Tibial nerve (tissue), 4 donors: ENCODE data around the gene MALRD1. TPM values are rescaled to one million over a fixed set of nuclear protein-coding genes. Genes with fewer than 3 reads are reported as not detected.

Source experiments
- DNase-seq, 2 donors: peaks; one replicate each; pipeline ENCODE4 v3.0.0-alpha.2; 2019; ENCODE audit warnings: low spot score in 2 of 2
- H3K27ac ChIP-seq, 4 donors: fragments of 200-600 bp; sonication (generic) in 3 of 4; one replicate each; pipeline ENCODE4 v1.5.1; 2017 to 2019; ENCODE audit warnings: mild to moderate bottlenecking in 1 of 4
- H3K27me3 ChIP-seq, 2 donors: fragments of 200-600 bp; sonication (generic) in 1 of 2; one replicate each; pipeline versions ENCODE4 v1.5.1 to v1.6.0; 2017 to 2019
- H3K36me3 ChIP-seq, 3 donors: fragments of 200-600 bp; sonication (generic); one replicate each; pipeline ENCODE4 v1.5.1; 2018 to 2019
- H3K4me1 ChIP-seq, 4 donors: fragments of 200-600 bp; sonication (generic) in 3 of 4; one replicate each; pipeline ENCODE4 v1.5.1; 2017 to 2019
- H3K4me3 ChIP-seq, 4 donors: fragments of 200-600 bp; sonication (generic) in 3 of 4; one replicate each; pipeline ENCODE4 v1.5.1; 2017 to 2019; ENCODE audit warnings: mild to moderate bottlenecking in 1 of 4, moderate library complexity in 1 of 4
- H3K9me3 ChIP-seq, 4 donors: fragments of 200-600 bp; sonication (generic) in 3 of 4; one replicate each; pipeline ENCODE4 v1.5.1; 2017 to 2019
- CTCF ChIP-seq, 5 experiments: fragments of 200-600 bp in 3 of 5; fragments of 450-650 bp in 2 of 5; sonication (generic) in 3 of 5; IDR thresholded peaks; one replicate each; pipeline ENCODE4 v1.5.1; 2016 to 2019; ENCODE audit warnings: antibody characterized with exemption in 5 of 5, mild to moderate bottlenecking in 3 of 5, moderate library complexity in 2 of 5
- EP300 ChIP-seq, 2 donors: sonication (generic); formaldehyde crosslinking; IDR thresholded peaks; one replicate each; pipeline ENCODE4 v1.6.1; 2017; ENCODE audit warnings: antibody characterized with exemption in 2 of 2, mild to moderate bottlenecking in 1 of 2
- POLR2A ChIP-seq, 2 donors: fragments of 450-650 bp; IDR thresholded peaks; one replicate each; pipeline ENCODE4 v1.6.1; 2017; ENCODE audit warnings: antibody characterized with exemption in 2 of 2, mild to moderate bottlenecking in 2 of 2, moderate library complexity in 2 of 2
- WGBS, 2 donors: methylation state at CpG; one replicate each; pipeline ENCODE4 v1.1.5; 2018; 5-methylcytosine and 5-hydroxymethylcytosine counted together
- total RNA-seq, 4 donors: library from RNA; depleted of rRNA; stranded (reverse); fragments of >200 nt; gene quantifications; one replicate each; pipeline ENCODE4 v1.1.0, GENCODE V29; 2016

The MALRD1 gene
- total RNA-seq, 4 donors from 2014 or later = 1.3 to 5.4 (median 3.6) TPM; not detected in 1

- Histone ChIP-seq H3K4me3 (no peak overlapping the region), H3K4me1 (peaks cover 0 to 14% (median 2%) of the 10 kb centered on the region in 4 donors), H3K27ac (no peak overlapping the region), H3K27me3 (no peaks in the 10 kb centered on the region), H3K36me3 (no peaks in the 10 kb centered on the region), H3K9me3 (no peaks in the 10 kb centered on the region)
- TF ChIP-seq POLR2A (IDR thresholded peaks at IDR 0.05) = no peak
- no peak for TF ChIP-seq EP300 (IDR thresholded peaks at IDR 0.05)
- TF ChIP-seq CTCF (IDR thresholded peaks at IDR 0.05) = no peak
- DNase-seq = no peak
- 90 to 91% methylated on average over 6 of the region's 6 CpGs for WGBS, 2 donors
These were observed 530.0 kb downstream of the MALRD1 start for GRCh38 chr10:19578571-19578970.

GRCh38 chr10:19579761-19580545 is 531.4 kb downstream of the MALRD1 start:
- Histone ChIP-seq H3K27me3 (no peaks in the 10 kb centered on the region), H3K27ac (no peak overlapping the region), H3K36me3 (no peaks in the 10 kb centered on the region), H3K4me1 (peaks cover 0 to 14% (median 2%) of the 10 kb centered on the region in 4 donors), H3K9me3 (no peaks in the 10 kb centered on the region), H3K4me3 (no peak overlapping the region)
- no peak for TF ChIP-seq EP300 (IDR thresholded peaks at IDR 0.05)
- TF ChIP-seq CTCF (IDR thresholded peaks at IDR 0.05) = no peak
- no peak for TF ChIP-seq POLR2A (IDR thresholded peaks at IDR 0.05)
- WGBS, 2 donors = 75 to 78% methylated on average over 7 of the region's 7 CpGs
- DNase-seq = no peak

- peaks cover 0 to 5% (median 0%) of the 10 kb centered on the region in 4 donors for H3K9me3 ChIP-seq
- H3K27me3 ChIP-seq = no peaks in the 10 kb centered on the region
- TF ChIP-seq CTCF (IDR thresholded peaks at IDR 0.05) = no peak
- TF ChIP-seq EP300 (IDR thresholded peaks at IDR 0.05) = no peak
- TF ChIP-seq POLR2A (IDR thresholded peaks at IDR 0.05) = no peak
- WGBS, 2 donors = 67 to 74% methylated on average over 1 of the region's 1 CpG
- no peak overlapping the region for H3K4me3 ChIP-seq
- no peak overlapping the region for H3K27ac ChIP-seq
- DNase-seq = no peak
- no peaks in the 10 kb centered on the region for H3K36me3 ChIP-seq
- peaks cover 0 to 14% (median 2%) of the 10 kb centered on the region in 4 donors for H3K4me1 ChIP-seq
These were observed 532.1 kb downstream of the MALRD1 start for GRCh38 chr10:19580691-19581090.

GRCh38 chr10:19588608-19589007 is 540.0 kb downstream of the MALRD1 start:
- no peak overlapping the region for H3K4me3 ChIP-seq
- H3K27ac ChIP-seq = no peak overlapping the region
- TF ChIP-seq CTCF (IDR thresholded peaks at IDR 0.05) (no peak), POLR2A (IDR thresholded peaks at IDR 0.05) (no peak), EP300 (IDR thresholded peaks at IDR 0.05) (no peak)
- no peaks in the 10 kb centered on the region for H3K4me1 ChIP-seq
- no peak for DNase-seq
- WGBS, 2 donors = 58 to 64% methylated on average over 8 of the region's 8 CpGs
- no peaks in the 10 kb centered on the region for H3K36me3 ChIP-seq
- peaks cover 0 to 13% (median 0%) of the 10 kb centered on the region in 4 donors for H3K9me3 ChIP-seq
- no peaks in the 10 kb centered on the region for H3K27me3 ChIP-seq

- Histone ChIP-seq H3K27ac (no peak overlapping the region), H3K27me3 (no peaks in the 10 kb centered on the region), H3K4me1 (no peaks in the 10 kb centered on the region), H3K36me3 (no peaks in the 10 kb centered on the region), H3K9me3 (no peaks in the 10 kb centered on the region), H3K4me3 (no peak overlapping the region)
- TF ChIP-seq EP300 (IDR thresholded peaks at IDR 0.05) (no peak), CTCF (IDR thresholded peaks at IDR 0.05) (no peak), POLR2A (IDR thresholded peaks at IDR 0.05) (no peak)
- WGBS, 2 donors = 85 to 91% methylated on average over 5 of the region's 5 CpGs
- no peak for DNase-seq
These were observed 543.7 kb downstream of the MALRD1 start for GRCh38 chr10:19592276-19592675.
